ENCODE data around the gene SLAMF7.
"Not testable (repeated sequence)": the region's sequence is repeated elsewhere in the genome, so short reads cannot be mapped to it uniquely, and the experiment has no call there.

SLAMF7 gene

GRCh38 chr1:160721473-160721872 is 17.6 kb upstream of the SLAMF7 start:
- no peak for DNase-seq

- DNase-seq, result no peak
These were observed 16.3 kb upstream of the SLAMF7 start for GRCh38 chr1:160722726-160723125.

- no peak for DNase-seq
These were observed 15.7 kb upstream of the SLAMF7 start for GRCh38 chr1:160723332-160723731.

GRCh38 chr1:160724465-160725242 is 14.4 kb upstream of the SLAMF7 start:
- DNase-seq, result no peak

GRCh38 chr1:160726114-160726497 is 12.9 kb upstream of the SLAMF7 start:
- no peak for DNase-seq

GRCh38 chr1:160726498-160727315 is 12.3 kb upstream of the SLAMF7 start:
- peak; percentile 49 for DNase-seq

GRCh38 chr1:160727316-160727640 is 11.8 kb upstream of the SLAMF7 start:
- no peak for DNase-seq

- DNase-seq, result not testable (repeated sequence)
These were observed 7.5 kb upstream of the SLAMF7 start for GRCh38 chr1:160731564-160731963.

GRCh38 chr1:160731990-160732389 is 7.1 kb upstream of the SLAMF7 start:
- DNase-seq, result no peak

- no peak for DNase-seq
These were observed 5.1 kb upstream of the SLAMF7 start for GRCh38 chr1:160733898-160734297.

GRCh38 chr1:160734301-160734700 is 4.7 kb upstream of the SLAMF7 start:
- DNase-seq, result no peak

GRCh38 chr1:160738271-160738670 is 776 bp upstream of the SLAMF7 start:
- no peak for DNase-seq

GRCh38 chr1:160740133-160740688 is 1.2 kb downstream of the SLAMF7 start:
- no peak for DNase-seq

GRCh38 chr1:160741092-160741501 is 2.0 kb downstream of the SLAMF7 start:
- DNase-seq, result no peak

- DNase-seq, result no peak
These were observed 2.7 kb downstream of the SLAMF7 start for GRCh38 chr1:160741612-160742348.

GRCh38 chr1:160742428-160743127 is 3.5 kb downstream of the SLAMF7 start:
- DNase-seq, result no peak

- no peak for DNase-seq
These were observed 4.2 kb downstream of the SLAMF7 start for GRCh38 chr1:160743266-160743665.

GRCh38 chr1:160744199-160744851 is 5.3 kb downstream of the SLAMF7 start:
- no peak for DNase-seq

GRCh38 chr1:160744852-160745520 is 5.9 kb downstream of the SLAMF7 start:
- DNase-seq, result no peak

- no peak for DNase-seq
These were observed 6.5 kb downstream of the SLAMF7 start for GRCh38 chr1:160745551-160745950.

- no peak for DNase-seq
These were observed 7.9 kb downstream of the SLAMF7 start for GRCh38 chr1:160746836-160747500.

Data from NCI-H2029 (cell line).